DND-41 (cell line): ENCODE data around the gene STAT4.
A peak's percentile ranks its signal among the peaks of the same experiment; 100 is the strongest.

Experiments
- ATAC-seq: fragments of 200-7000 bp; cut with Tn5 transposase; 3 replicates; pipeline ENCODE4 v1.9.1; 2021; ENCODE audit warnings: low read depth; ENCODE audit not compliant: insufficient read depth
- DNase-seq: peaks from one replicate; pipeline ENCODE4 v3.0.0-alpha.2; 2020
- H2AFZ ChIP-seq: 2 replicates; pipeline ENCODE4 v1.6.0; 2012; ENCODE audit warnings: low read depth, low read length
- H3K27ac ChIP-seq: 2 replicates; pipeline ENCODE4 v1.5.1; 2012; ENCODE audit warnings: low read length, inconsistent platforms
- H3K27me3 ChIP-seq: fragments of 200-600 bp; sonication (generic); 2 replicates; pipeline ENCODE4 v1.6.0; 2012; ENCODE audit warnings: low read length, mild to moderate bottlenecking, inconsistent platforms; ENCODE audit not compliant: insufficient read depth, poor library complexity
- H3K36me3 ChIP-seq: 2 replicates; pipeline ENCODE4 v1.5.1; 2012; ENCODE audit warnings: low read length, inconsistent platforms; ENCODE audit not compliant: insufficient read depth
- H3K4me1 ChIP-seq: 2 replicates; pipeline ENCODE4 v1.5.1; 2012; ENCODE audit warnings: mild to moderate bottlenecking, low read length; ENCODE audit not compliant: insufficient read depth
- H3K4me2 ChIP-seq: 2 replicates; pipeline ENCODE4 v1.6.0; 2012; ENCODE audit warnings: mild to moderate bottlenecking, moderate library complexity, low read length, inconsistent platforms; ENCODE audit not compliant: insufficient read depth
- H3K4me3 ChIP-seq, 2 experiments: fragments of 200-600 bp in 1 of 2; shearing (Covaris generic) in 1 of 2; 2 replicates each; pipeline ENCODE4 v1.5.1; 2012 to 2016; ENCODE audit warnings: inconsistent platforms in 2 of 2, low read length in 2 of 2, mild to moderate bottlenecking in 2 of 2, low read depth in 1 of 2, moderate library complexity in 1 of 2
- H3K79me2 ChIP-seq: 2 replicates; pipeline ENCODE4 v1.6.0; 2012; ENCODE audit warnings: low read length, inconsistent platforms; ENCODE audit not compliant: insufficient read depth
- H3K9ac ChIP-seq: 2 replicates; pipeline ENCODE4 v1.6.0; 2012; ENCODE audit warnings: low read depth, mild to moderate bottlenecking, inconsistent platforms, low read length, moderate library complexity
- H3K9me3 ChIP-seq: 2 replicates; pipeline ENCODE4 v1.5.1; 2012; ENCODE audit warnings: low read length, moderate library complexity, mild to moderate bottlenecking, inconsistent platforms; ENCODE audit not compliant: insufficient read depth, severe bottlenecking
- H4K20me1 ChIP-seq: 2 replicates; pipeline ENCODE4 v1.6.0; 2012; ENCODE audit warnings: low read length; ENCODE audit not compliant: insufficient read depth
- EZH2 ChIP-seq: IDR thresholded peaks from 3 replicates; pipeline ENCODE4 v1.6.1; 2012; ENCODE audit warnings: borderline replicate concordance, low read depth, mild to moderate bottlenecking, moderate library complexity, low read length, inconsistent platforms; ENCODE audit not compliant: severe bottlenecking
- TF ChIP-seq, protein P1 (sequence below): IDR thresholded peaks from 2 replicates; pipeline ENCODE4 v1.5.1; 2012; ENCODE audit warnings: borderline replicate concordance, low read length, moderate library complexity, mild to moderate bottlenecking; ENCODE audit not compliant: poor library complexity, severe bottlenecking; ENCODE audit errors: extremely low read depth

STAT4 gene

DNA sequence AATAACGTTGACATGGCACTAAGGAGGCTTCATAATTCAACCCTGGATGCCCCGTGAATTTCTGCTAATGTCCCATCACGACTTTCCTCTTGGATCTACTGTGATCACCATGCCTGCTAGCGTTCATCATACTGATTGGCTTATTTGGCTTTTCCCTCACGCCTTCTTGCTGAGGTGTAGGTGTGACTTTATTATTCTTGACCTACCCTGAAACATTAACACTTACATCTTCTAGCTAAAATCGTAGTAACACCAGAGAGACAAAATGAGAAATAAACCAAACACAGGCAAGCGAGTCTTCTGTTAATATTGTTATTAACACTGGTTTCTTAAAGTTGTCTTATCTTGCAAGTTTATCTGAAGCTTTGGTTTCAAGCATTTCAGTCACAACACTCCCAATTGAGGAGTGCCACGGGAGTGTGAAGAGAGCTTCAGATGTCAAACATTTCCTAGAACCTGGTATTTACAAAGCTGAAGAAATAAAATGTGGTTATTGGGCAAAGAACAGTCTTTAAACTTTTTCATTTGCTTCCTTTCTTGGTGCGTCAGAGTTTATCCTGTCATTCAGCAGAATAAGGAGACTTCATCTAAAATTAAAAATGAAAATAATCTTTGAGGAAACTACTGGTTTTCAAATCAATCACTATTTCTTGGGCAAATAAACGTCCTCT is 121.4 kb downstream of the STAT4 start:
- ATAC-seq (peak; percentile 69), DNase-seq (peak; percentile 45)
- H3K4me2 ChIP-seq, result peak overlapping the region; percentile 21; the same call in 1 of the 2 replicates
- H3K4me3 ChIP-seq, result no peak overlapping the region
- H2AFZ ChIP-seq, result no peak overlapping the region
- TF ChIP-seq EZH2, result no peak
- TF ChIP-seq, protein P1, sequence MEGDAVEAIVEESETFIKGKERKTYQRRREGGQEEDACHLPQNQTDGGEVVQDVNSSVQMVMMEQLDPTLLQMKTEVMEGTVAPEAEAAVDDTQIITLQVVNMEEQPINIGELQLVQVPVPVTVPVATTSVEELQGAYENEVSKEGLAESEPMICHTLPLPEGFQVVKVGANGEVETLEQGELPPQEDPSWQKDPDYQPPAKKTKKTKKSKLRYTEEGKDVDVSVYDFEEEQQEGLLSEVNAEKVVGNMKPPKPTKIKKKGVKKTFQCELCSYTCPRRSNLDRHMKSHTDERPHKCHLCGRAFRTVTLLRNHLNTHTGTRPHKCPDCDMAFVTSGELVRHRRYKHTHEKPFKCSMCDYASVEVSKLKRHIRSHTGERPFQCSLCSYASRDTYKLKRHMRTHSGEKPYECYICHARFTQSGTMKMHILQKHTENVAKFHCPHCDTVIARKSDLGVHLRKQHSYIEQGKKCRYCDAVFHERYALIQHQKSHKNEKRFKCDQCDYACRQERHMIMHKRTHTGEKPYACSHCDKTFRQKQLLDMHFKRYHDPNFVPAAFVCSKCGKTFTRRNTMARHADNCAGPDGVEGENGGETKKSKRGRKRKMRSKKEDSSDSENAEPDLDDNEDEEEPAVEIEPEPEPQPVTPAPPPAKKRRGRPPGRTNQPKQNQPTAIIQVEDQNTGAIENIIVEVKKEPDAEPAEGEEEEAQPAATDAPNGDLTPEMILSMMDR, result no peak
- H4K20me1 ChIP-seq, result no peaks in the 10 kb centered on the region
- no peaks in the 10 kb centered on the region for H3K79me2 ChIP-seq
- no peaks in the 10 kb centered on the region for H3K9me3 ChIP-seq
- H3K9ac ChIP-seq, result no peak overlapping the region
- no peaks in the 10 kb centered on the region for H3K27me3 ChIP-seq
- peaks cover 29% of the 10 kb centered on the region for H3K4me1 ChIP-seq
- H3K27ac ChIP-seq, result peak overlapping the region; percentile 49
- no peaks in the 10 kb centered on the region for H3K36me3 ChIP-seq

DNA sequence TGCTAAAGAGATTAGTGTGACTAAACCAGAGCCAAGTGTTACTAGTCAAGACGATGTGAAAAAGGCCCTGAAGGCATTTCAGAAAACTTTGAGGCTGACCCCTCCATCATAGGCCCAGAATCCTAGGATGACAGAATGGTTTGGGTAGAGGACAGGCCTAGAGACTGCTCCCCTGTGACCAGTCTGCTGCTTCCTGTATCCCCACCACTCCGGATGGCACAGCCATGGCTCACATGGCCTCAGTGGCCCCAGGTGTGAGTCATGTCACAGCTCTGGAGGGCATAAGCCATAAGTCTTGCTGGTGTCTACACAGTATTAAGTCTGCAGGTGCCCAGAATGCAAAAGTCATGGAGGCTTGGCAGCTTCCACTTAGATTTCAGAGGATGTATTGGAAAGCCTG is 124.4 kb downstream of the STAT4 start:
- H3K9ac ChIP-seq, result no peak overlapping the region
- H3K79me2 ChIP-seq, result peaks cover 4% of the 10 kb centered on the region
- no peak overlapping the region for H3K4me2 ChIP-seq
- ATAC-seq (no peak), DNase-seq (no peak)
- H4K20me1 ChIP-seq, result no peaks in the 10 kb centered on the region
- H3K27ac ChIP-seq, result no peak overlapping the region
- no peak overlapping the region for H3K4me3 ChIP-seq
- no peaks in the 10 kb centered on the region for H3K9me3 ChIP-seq
- no peaks in the 10 kb centered on the region for H3K27me3 ChIP-seq
- no peaks in the 10 kb centered on the region for H3K36me3 ChIP-seq
- H3K4me1 ChIP-seq, result peaks cover 59% of the 10 kb centered on the region
- no peak overlapping the region for H2AFZ ChIP-seq
- TF ChIP-seq, protein P1, result no peak
- TF ChIP-seq EZH2, result no peak

DNA sequence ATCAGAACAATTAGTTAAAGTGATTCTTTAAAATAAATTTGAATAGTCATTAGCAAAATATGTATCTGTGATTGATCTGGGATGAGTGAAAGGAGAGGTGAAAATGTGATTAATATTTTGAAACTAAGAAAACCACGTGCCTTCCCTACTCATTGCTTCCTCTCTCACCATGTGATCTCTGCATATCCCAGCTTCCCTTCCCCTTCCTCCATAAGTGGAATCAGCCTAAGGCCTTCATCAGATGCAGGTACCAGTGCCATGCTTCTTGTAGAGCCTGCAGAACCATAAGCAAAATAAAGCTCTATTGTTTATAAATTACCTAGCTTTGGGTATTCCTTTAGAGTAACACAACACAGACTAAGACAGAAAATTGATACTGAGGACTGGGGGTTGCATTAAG is 125.7 kb downstream of the STAT4 start:
- H3K9me3 ChIP-seq, result no peaks in the 10 kb centered on the region
- H2AFZ ChIP-seq, result no peak overlapping the region
- ATAC-seq, result no peak

More for the DNA sequence above, 125.7 kb downstream of the STAT4 start:
- Histone ChIP-seq H3K9ac (no peak overlapping the region), H4K20me1 (no peaks in the 10 kb centered on the region), H3K4me3 (no peak overlapping the region), H3K4me2 (no peak overlapping the region), H3K79me2 (peaks cover 14% of the 10 kb centered on the region), H3K27ac (no peak overlapping the region), H3K27me3 (no peaks in the 10 kb centered on the region), H3K36me3 (no peaks in the 10 kb centered on the region; the same call in 1 of the 2 replicates), H3K4me1 (peaks cover 58% of the 10 kb centered on the region)
- TF ChIP-seq EZH2, result no peak
- TF ChIP-seq, protein P1, result no peak
- no peak for DNase-seq
